Inferior parietal cortex (tissue), 1 donor: Measurements from ENCODE around the gene ATXN10.

Experiments used
- DNase-seq: peaks from one replicate; pipeline ENCODE4 v3.0.0-alpha.2; 2016; ENCODE audit errors: extremely low spot score

ATXN10 gene

DNA sequence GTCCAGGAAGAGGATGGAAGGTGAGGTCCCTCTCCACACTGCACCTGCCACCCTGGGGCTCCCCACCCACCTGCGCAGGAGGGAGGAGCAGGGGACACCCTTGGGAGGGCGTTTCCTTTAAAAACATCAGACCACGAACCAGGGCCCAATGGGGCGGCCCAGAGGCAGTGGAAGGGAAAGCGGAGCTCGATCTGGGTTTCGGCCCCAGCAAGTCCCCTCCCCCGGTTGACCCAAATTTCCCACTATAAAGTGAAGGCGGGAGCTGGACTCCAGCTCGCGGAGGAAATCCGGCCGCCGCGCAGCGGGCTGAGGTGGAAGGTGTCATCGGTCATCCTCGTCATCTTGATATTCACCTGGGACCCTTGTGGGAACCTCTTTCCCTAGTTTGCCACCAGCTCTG is 206.0 kb downstream of the ATXN10 start:
- DNase-seq, result no peak

DNA sequence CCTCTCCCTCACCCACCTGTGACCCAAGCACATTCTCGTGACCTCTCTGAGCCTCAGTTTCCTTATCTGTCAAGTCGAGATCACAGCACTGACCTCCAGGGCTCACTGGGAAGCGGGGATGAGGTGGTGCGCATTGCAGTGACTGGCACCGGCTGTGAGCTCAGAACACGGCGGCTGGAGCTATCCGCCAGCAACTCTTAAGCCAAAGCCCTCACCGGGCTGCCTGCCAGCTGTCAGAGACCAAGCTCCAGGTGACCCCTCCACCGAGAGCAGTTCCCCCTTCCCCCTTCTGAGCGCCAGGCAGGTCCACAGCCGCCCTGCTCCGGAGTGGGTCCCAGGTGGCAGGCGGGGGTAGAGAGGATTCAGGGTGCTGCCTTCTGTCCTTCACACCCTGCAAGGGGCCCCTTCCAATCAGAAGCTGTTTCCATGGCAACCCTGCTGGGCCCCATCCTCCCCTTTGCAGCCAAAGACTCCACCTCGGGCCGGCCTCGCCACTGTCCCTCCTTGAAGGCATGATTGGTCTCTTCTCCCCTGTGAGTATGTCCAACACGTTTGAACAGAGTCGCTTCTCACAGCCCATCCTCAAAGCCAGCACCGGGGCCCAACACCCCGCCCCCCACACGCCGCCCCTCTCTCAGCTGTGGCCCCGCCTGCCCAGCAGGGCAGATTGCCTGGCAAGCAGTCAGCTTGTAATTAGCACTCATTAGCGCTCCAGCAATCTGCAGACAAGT is 206.6 kb downstream of the ATXN10 start:
- DNase-seq, result no peak

DNA sequence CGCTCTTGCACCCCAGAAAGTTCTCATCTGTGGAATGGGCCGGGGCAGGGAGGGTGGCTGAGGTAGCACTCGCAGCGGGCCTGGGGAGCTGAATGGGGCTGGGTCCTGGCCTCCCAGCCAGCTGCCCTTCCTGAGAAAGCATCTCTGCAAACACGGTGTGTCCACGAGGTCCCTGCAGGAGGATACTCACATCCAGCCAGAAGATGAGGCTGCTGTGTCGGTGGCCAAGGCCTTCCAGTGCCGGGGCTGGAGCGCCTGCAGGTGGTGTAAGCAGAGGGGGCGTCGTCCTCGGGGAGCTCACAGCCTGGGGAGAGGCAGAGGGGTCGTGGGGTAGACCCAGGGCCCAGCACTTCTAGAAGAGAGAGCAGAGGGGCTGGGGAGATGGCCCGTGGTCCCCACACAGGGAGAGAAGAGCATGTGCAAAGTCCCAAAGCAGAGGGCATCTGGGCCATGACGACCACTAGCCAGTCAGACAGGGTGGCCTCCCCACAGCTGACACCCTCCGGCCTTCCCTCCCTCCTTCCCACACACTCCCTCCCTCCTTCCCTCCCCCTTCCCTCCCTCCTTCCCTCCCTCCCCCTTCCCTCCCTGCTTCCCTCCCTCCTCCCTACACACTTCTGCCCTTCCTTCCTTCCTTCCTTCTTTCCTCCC is 207.4 kb downstream of the ATXN10 start:
- no peak for DNase-seq

DNA sequence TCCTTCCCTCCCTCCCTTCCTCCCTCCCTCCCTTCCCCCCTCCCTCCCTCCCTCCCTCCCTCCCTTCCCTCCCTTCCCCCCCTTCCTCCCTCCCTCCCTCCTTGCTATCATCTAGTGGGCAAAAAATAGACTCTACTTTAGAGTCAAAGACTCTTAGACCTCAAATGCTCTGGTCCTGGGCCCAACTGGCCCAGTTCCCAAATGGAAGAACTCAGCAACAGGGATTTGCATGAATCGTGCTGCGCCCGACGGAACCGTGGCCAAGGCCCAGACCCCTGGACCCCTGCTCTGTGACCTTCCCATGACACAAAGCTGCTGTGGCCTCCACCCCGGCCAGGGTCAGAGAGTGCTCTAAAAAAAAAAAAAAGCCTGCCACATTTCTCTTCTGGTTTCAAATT is 207.9 kb downstream of the ATXN10 start:
- no peak for DNase-seq

DNA sequence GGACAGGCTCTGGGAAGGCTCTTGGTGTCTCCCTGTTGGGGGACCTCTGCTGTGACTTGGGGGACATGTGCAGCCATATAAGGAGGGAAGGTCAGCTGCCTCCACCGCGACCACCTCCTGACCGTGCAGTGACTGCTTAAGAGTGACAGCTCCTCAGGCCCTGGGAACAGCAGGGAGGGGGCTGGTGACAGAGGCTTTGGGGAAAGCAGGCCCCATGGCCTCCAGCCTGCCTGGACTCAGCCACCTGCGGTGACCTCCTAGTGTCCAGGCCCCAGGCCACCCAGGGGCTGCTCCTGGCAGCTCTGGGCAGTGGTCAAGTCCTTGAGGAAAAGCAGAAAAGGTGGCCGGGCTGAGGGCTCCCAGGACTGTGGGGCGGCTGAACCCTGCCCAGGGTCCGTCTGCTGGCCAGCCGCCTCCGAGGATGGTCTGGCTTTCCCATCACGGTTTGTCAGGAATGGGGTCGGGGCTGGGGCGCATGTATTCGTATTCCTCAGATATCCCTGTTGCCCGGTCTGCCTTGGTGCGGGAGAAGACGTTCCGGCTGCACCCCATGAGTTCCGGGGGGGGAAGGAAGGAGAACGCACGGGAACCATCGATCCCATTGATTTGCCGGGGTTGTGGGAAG is 208.6 kb downstream of the ATXN10 start:
- DNase-seq, result no peak

DNA sequence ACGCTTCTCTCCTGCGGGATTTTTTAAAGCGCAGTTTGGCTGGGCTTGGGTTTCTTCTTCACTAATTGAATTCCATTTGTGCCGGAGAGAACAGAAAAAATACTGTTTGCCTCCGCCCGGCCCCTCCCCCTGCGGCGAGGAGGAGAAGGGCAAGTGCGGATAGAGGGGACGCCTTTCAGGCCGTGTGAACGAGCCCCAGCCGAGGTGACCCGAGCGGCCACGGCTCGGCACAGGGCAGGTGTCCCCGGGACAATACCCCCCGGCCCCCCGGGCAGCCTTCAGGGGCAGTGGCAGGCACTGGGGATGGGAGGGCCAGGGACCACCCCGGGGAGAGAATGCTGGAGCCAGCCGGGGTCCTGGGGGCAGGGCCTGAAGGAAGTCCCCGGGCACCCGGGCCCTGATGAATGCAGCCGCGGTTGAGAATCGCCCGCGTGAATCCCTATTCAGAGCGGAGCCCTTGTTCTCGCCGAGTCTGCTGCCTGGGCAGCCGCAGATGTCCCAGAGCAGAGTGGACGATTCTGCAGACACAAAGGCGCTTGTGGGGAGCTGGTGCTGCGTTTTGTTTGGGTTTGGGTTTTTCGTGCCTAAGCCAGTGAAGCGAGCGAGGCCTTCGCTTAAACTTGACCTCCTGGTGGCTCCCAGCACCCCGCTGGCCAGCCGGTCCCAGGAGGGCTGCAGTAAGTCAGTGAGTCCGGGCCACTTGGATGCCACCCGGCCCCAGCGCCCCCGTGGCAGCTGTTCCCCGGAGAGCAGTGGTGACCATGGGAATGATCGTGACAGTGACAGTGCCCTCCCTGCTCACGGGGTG is 209.3 kb downstream of the ATXN10 start:
- no peak for DNase-seq

DNA sequence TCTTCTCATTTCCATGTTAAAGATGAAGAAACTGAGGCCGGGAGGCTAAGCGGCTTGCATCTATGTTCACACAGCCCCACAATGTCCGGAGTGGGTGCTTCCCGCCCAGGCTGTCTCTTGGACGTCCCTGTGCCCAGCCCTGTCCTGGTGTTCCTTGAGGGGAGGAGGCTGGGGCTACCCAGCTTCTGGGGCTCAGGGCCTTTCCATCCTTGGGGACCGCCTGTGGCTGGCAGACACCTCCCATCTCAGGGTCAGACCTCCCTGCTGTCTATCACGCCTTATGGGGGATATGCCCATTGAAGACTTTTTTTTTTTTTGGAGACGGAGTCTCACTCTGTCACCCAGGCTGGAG is 209.9 kb downstream of the ATXN10 start:
- DNase-seq, result no peak

DNA sequence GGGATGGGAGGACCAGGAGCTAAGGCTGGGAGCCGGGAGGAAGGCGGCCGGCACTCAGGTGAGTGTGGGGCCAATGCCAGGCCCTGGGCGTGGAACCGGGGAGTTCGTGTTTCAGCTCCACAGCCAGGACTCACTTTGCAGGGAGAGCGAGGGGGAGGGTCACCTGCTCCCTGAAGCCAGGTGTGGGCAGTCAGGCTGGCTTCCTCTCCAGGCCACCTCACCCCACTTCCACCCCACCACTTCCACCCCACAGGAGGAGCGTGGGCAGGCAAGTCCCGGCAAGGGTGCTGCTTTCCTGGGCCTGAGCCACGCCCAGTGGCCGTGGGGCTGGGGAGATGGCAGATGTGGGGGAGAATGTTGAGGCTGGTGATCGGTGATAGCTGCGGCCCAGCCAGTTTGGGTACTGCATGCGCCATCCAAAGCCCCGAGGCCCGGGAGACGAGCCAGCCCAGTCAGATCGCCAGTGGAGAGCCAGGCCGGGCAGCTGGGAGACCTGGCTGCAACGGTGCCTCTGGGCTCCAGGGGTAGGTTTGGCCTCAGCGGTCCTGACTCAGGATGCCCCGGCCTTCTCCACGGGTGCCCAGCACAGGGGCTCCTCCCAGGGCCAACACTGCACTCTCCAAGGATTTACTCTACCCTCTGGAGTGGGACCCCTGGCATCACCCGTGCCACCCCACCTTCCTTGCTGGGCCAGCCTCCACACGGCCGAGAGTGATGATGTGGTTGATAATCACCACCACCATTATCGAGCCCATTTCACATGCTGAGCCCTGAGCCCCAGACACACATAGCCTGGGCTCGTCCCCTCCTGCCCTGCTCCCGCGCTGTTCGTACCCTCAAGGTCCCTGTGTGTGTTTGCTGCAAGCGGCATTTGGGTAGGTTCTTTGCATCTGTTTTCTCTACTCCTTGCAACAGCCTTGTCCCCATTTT is 211.5 kb downstream of the ATXN10 start:
- no peak for DNase-seq

DNA sequence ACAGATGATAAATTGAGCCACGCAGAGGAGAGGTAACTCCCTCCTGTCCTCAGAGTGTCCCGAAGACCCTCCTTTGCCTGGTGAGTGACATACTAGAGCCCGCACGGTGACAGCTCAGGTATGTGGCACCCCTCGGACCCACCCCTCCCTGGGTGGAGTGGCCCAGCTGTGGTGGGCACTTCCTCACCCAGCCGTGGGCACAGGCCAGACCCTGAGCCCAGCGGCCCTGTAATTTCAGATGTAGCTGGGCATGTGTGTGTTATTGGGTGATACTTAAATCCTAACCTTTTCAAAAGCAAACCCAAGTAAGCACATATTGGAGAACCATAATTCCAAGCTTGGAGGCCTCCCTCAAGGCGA is 212.2 kb downstream of the ATXN10 start:
- no peak for DNase-seq

DNA sequence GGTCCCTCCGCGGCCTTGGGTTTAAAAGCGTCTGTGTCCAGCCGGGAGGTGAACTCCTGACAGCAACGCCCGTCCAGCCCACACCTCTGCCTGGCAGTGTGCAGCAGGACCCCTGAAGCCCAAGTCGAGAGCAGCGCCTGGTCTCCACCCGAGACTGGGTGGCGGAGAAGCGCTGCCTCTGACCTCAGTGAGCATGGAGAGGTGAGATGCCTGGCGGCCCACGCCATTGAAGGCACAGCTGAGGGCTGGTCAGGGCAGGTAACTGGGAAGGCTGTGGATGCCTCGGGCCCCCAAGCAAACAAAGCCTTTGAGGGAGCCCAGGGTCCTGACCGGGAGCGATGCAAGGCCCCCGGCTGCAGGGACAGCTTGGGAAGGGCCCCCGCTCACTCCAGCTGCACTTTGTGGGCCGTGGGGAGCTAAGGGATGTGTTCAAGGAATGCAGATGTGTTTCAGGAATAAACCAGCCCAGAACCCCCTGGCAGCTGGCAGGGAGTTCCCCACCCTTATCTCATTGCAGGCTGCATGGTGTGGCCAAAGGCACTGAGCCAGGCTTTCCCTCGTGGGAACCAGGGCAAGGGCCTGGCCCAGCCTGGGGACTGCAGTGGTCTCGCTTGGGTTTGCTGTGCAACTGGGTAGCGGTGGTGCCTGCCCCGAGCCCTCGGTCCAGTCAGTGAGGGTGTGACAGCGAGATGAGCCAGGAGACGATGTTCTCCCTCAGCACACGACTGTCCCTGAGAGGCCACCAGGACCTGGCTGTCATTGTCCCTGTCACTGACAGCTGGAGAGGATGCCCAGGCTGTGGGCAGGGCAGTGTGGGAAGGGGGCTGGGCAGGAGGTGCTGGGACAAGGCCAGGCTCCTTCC is 212.8 kb downstream of the ATXN10 start:
- DNase-seq, result no peak

DNA sequence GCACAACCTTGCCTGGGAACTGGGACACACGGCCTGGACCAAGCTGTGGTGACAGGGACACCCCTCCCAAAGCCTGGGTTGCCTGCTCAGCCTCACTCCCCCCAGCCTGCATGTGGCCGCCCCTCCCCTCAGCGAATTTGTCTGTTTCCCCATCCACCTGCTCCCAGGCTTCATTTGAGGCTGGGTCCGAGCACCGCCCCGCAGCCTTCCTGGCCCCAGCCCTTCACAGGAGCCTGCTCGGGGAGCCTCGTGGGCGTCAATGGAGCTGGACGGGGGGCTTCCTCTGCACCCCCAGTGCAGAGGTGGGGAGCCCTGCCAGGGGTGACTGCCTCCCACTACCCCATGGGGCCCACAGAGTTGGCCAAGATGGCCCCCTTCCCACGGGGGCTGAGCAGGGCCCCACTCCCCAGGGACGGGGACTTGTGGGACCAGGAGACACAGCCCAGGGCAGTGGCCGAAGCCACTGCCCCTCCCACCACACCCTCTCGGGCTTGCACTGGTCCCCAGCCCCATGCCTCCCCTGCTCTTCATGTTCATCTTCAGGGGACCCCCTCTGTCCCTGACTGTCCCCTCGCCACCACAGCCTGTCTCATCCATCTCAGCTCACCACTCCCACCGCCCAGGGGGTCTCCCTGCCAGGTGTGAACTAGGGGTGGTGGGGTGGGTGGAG is 213.7 kb downstream of the ATXN10 start:
- no peak for DNase-seq

DNA sequence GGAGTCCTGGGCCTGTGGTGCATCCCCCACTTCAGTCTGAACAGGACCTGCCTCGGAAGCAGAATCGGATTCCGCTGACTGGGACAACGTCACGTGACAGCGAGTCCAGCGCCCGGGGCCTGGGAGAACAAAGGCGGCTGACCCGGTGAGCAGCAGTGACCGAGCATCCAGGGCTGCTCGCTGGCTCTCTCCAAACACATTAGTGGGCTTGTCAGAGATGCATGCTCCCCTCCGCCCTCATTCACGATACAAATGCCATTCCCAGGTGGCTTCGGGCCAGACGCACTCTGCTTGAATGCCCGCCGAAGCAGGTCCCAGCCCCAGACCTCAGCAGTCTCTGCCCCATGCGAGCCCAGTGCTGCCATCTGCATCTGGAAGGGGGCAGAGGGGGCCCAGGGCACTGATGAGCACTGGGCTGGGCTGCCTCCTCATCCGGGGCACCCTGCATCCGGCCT is 214.3 kb downstream of the ATXN10 start:
- DNase-seq, result no peak

DNA sequence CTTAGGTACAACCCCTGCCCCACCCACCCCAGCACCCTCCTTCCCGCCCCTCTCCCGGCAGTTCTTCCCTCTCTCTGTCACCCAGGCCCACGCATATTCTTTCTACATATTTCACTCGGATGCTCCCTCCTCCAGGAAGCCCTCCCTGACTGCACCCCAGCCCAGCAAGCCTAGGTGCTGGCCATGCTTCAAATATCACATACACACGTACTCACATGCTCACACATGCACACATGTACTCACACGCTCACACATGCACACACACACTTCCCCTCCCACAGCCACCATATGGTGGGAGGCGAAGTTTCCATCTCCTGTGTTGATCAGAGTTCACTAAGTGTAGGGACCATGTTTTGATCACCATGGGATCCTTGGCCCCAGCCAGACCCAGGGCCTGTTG is 214.9 kb downstream of the ATXN10 start:
- no peak for DNase-seq

DNA sequence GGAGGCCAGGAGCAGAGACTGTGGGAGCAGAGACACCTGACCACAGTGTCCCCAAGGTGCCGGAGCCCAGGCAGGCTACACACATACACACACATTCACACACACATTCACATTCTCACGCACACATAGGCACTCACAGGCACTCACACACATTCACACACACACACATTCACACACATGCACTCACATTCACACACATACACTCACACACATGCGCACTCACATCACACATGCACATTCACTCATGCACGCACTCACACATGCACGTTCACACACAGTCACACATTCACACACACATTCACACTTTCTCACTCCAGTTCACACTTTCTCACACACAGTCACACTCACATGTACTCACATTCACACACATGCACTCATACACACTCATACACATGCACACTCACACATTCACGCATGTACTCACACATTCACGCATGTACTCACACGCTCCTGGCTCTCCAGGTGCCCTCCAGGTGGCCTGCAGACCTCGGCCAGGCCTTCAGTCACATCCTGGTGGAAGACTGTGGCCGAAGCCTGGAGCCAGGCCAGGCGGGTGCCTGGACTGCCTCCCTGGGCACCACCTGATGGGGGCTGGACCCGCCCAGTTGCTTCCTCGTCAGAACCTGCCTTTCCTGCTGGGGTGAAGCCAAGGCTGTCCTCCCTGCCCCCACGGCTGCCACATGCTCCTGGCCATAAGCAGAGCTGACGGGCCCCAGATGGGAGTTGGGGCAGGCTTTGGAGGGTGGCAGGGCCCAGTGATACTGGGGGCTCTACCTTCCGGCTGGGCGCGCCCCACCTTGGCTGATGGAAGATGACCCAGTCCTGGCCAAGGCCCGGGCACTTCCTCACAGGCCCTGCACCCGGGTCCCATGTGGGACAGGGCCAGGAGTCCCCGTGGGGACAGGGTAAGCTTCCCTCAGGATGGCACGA is 215.8 kb downstream of the ATXN10 start:
- DNase-seq, result no peak

DNA sequence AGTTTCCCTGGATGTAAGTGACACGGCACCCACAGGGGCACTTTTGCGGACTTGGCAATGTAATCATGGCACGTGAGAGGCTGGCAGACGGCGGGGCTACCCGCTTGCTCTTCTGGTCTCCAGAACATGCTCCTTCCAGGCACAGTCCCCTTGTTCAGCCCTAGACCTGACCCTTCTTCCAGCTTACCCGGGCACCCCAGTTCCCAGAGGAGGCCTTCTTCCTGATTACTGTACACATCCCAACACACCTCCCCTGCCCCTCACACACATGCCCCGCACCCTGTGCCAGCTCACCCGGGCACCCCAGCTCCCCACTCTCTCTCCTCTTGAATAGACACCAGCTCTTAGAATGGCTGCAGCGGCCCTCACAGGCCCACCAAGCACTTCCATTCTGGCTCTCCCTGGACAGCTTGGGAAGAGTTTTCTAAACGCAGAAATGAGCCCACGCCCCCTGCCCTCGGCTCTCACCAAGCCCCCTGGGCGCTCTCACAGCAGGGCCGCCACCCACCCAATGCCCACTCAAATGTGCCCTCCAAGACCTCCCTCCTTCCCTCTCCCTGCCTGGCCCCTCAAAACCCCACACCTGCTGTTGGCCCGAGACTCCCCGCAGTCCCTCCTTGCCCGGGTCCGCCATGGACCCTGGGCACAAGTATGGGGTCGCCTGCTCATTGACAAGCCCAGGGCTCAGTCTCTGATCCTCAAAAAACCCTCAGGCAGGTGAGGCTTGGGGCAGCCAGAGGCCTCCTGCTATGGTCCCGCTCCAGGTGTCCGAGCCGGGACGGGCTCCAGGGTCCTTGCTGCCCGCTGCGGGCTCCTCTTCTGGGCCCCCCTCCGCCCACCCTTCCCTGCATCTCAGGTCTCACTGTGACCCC is 216.8 kb downstream of the ATXN10 start:
- DNase-seq, result no peak

DNA sequence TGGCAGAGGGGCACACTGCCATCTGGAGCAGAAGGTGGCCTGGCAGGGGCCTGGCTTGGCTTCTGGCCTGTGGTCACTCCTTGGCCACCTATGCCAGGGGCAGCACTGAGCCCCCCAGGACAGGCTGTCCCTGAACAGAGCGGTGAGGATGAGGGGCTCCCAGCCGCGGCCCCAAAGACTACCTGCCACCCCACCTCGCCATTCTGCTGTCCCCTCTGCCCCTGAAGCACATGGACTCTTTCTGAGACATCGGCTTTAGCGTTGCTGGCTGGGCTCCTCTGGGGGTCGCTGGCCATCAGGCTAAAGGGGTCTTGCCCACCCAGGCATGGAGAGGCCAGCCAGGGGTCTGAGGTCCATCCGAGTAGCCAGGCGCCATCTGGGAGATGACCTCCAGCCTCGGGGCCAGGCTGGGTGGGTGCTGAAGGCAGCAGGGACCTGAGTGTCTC is 217.5 kb downstream of the ATXN10 start:
- DNase-seq, result no peak

DNA sequence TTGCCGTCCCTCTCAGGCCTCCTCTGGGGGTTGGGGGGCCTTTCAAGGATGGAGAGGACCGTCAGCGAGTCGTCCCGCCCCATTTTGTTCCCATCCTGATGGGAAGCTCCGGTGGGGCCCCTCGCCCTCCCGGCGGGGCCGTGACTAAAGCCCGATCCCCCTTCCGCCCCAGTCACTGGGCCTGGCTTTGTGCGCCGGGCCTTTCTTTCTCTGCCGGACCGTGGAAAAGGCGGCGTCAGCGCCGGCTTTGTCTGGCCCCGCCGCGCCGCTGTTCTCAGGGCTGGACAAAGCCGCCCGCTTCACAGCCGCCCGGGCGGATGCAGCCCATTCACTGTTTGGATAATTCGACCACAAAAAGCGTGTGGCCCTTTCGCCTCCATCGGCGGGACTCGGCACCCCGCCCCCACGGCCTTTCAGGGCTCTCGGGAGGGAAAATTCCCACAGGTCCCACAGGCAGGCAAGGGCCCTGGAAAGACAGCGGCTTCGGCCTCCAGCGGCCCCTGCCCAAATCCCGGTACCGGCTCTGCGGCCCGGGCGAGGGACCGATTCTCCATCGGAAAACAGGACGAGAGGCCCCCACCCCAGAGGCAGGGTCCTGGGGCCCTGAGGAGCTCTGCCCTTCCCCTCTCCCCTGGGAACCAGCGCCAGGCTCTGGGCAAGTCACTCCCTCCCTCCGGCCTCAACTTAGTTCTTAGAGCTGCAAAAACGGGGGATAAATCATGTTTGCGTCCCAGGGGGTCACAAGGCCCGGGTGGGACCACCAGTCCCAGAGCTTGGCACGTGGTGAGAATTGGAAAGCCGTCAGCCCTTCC is 218.1 kb downstream of the ATXN10 start:
- no peak for DNase-seq
